GM12891 (cell line): Measurements from ENCODE around the gene NCOR1.

ENCODE experiments used
- PAX5 ChIP-seq: IDR thresholded peaks from 2 replicates; pipeline ENCODE4 v1.6.1; 2011; ENCODE audit warnings: low read length, moderate library complexity, mild to moderate bottlenecking; ENCODE audit not compliant: insufficient read depth, severe bottlenecking
- POLR2A ChIP-seq: IDR thresholded peaks from 2 replicates; pipeline ENCODE4 v1.6.1; 2011; ENCODE audit warnings: low read depth, low read length, control low read depth
- POLR2AphosphoS5 ChIP-seq: IDR thresholded peaks from 2 replicates; pipeline ENCODE4 v1.6.1; 2011; ENCODE audit warnings: low read depth, low read length, control low read depth
- TAF1 ChIP-seq: IDR thresholded peaks from 2 replicates; pipeline ENCODE4 v1.6.1; 2011; ENCODE audit warnings: low read depth, low read length, control low read depth

DNA sequence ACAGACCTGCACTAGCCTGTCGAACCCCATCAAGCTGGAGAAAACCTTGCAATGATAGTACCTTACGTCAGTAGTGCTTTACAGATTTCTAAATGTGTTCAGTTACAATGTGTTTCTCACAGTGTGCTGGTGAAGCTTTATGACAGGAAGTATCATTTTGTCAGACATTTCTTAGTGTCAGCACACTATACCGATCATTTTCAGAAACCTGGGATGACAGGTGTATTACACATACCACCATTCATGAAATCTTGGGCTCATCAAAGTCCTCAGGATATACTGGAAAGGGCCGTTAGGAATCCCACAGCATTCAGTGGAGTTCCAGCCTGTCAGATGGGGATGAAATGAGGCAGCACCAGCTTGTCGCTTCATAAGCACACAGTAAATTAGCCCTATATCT, 188.4 kb downstream of the NCOR1 start:
- TF ChIP-seq POLR2AphosphoS5: no peak
- no peak for TF ChIP-seq POLR2A
- no peak for TF ChIP-seq TAF1
- no peak for TF ChIP-seq PAX5
